ENCODE data around the gene CCDC172. TPM values are rescaled to one million over a fixed set of nuclear protein-coding genes. Genes with fewer than 3 reads are reported as not detected.

The CCDC172 gene
- total RNA-seq, 4 donors from 2014 or later: not detected

- Histone ChIP-seq H3K36me3 (no peaks in the 10 kb centered on the region), H3K4me3 (no peak overlapping the region), H3K9me3 (no peaks in the 10 kb centered on the region), H3K4me1 (no peaks in the 10 kb centered on the region), H3K27me3 (no peaks in the 10 kb centered on the region), H3K27ac (no peak overlapping the region)
- no peak for DNase-seq
- no peak for TF ChIP-seq POLR2A (IDR thresholded peaks at IDR 0.05)
- no peak for TF ChIP-seq CTCF (IDR thresholded peaks at IDR 0.05)
Observed at GRCh38 chr10:116331815-116332214, 7.6 kb downstream of the CCDC172 start.

GRCh38 chr10:116336866-116337265, 12.6 kb downstream of the CCDC172 start:
- H3K9me3 ChIP-seq: no peaks in the 10 kb centered on the region
- H3K27ac ChIP-seq: no peak overlapping the region
- H3K4me3 ChIP-seq: no peak overlapping the region
- H3K36me3 ChIP-seq: no peaks in the 10 kb centered on the region
- H3K4me1 ChIP-seq: no peaks in the 10 kb centered on the region
- H3K27me3 ChIP-seq: no peaks in the 10 kb centered on the region
- DNase-seq: no peak
- TF ChIP-seq CTCF (IDR thresholded peaks at IDR 0.05) (no peak), POLR2A (IDR thresholded peaks at IDR 0.05) (no peak)

GRCh38 chr10:116352125-116352524, 27.9 kb downstream of the CCDC172 start:
- Histone ChIP-seq H3K4me3 (no peak overlapping the region), H3K4me1 (no peaks in the 10 kb centered on the region), H3K9me3 (no peaks in the 10 kb centered on the region), H3K36me3 (no peaks in the 10 kb centered on the region), H3K27ac (no peak overlapping the region), H3K27me3 (no peaks in the 10 kb centered on the region)
- no peak for DNase-seq
- TF ChIP-seq POLR2A (IDR thresholded peaks at IDR 0.05) (no peak), CTCF (IDR thresholded peaks at IDR 0.05) (no peak)

GRCh38 chr10:116353817-116354216, 29.6 kb downstream of the CCDC172 start:
- Histone ChIP-seq H3K4me3 (no peak overlapping the region), H3K27ac (no peak overlapping the region), H3K9me3 (no peaks in the 10 kb centered on the region), H3K27me3 (no peaks in the 10 kb centered on the region), H3K36me3 (no peaks in the 10 kb centered on the region), H3K4me1 (no peaks in the 10 kb centered on the region)
- DNase-seq: no peak
- TF ChIP-seq CTCF (IDR thresholded peaks at IDR 0.05): no peak

- DNase-seq: no peak
- Histone ChIP-seq H3K36me3 (no peaks in the 10 kb centered on the region), H3K4me3 (no peak overlapping the region), H3K4me1 (no peaks in the 10 kb centered on the region), H3K27me3 (no peaks in the 10 kb centered on the region), H3K27ac (no peak overlapping the region), H3K9me3 (no peaks in the 10 kb centered on the region)
- TF ChIP-seq POLR2A (IDR thresholded peaks at IDR 0.05) (no peak), CTCF (IDR thresholded peaks at IDR 0.05) (no peak)
Observed at GRCh38 chr10:116355341-116355740, 31.1 kb downstream of the CCDC172 start.

GRCh38 chr10:116356833-116357232, 32.6 kb downstream of the CCDC172 start:
- H3K4me3 ChIP-seq: no peak overlapping the region
- H3K27ac ChIP-seq: no peak overlapping the region
- no peaks in the 10 kb centered on the region for H3K36me3 ChIP-seq
- H3K9me3 ChIP-seq: no peaks in the 10 kb centered on the region
- no peaks in the 10 kb centered on the region for H3K4me1 ChIP-seq
- no peak for DNase-seq
- TF ChIP-seq POLR2A (IDR thresholded peaks at IDR 0.05): no peak
- no peaks in the 10 kb centered on the region for H3K27me3 ChIP-seq

Data from Peyer's patch (tissue), 4 donors.